ENCODE measurements around the gene KRT79.

DNA sequence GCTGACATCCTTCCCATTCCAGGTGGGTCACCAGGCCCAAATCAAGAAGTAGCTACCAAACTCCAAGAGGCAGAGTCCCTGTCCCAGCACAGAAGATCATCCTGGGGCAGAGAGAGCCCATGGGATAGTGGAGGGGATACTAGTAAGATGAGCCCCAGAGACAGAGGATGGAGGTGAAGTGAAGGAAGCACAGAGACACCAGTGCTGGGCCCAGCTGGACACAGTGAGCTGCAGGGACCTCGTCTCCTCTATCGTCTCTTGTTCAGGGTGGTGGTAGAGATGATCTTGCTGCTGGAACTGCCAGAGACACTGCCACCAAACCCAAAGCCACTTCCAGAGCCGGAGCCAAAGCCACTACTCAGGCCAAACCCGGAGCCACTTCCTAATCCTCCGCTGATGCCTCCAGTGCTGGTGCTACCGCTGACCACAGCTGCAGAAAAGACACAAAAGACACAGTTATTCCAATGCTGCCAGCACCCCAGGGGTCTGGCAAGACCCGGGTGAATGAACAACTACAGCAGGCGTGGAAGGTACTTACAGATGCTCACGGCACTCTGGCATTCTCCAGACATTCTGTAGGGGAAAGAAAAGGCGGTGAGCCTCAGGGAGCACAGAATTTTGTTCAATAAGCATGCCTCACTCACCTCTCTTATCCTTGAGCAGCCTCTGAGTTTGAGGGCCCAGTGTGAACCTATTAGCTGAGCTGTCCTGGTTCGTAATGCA lies 27.1 kb downstream of the KRT79 start:
- TF ChIP-seq, protein P1, sequence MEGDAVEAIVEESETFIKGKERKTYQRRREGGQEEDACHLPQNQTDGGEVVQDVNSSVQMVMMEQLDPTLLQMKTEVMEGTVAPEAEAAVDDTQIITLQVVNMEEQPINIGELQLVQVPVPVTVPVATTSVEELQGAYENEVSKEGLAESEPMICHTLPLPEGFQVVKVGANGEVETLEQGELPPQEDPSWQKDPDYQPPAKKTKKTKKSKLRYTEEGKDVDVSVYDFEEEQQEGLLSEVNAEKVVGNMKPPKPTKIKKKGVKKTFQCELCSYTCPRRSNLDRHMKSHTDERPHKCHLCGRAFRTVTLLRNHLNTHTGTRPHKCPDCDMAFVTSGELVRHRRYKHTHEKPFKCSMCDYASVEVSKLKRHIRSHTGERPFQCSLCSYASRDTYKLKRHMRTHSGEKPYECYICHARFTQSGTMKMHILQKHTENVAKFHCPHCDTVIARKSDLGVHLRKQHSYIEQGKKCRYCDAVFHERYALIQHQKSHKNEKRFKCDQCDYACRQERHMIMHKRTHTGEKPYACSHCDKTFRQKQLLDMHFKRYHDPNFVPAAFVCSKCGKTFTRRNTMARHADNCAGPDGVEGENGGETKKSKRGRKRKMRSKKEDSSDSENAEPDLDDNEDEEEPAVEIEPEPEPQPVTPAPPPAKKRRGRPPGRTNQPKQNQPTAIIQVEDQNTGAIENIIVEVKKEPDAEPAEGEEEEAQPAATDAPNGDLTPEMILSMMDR (IDR thresholded peaks at IDR 0.05; ENCODE audit: poor library complexity), result no peak
- TF ChIP-seq EZH2 (IDR thresholded peaks at IDR 0.05; ENCODE audit: borderline replicate concordance) (no peak), EZH2phosphoT487 (IDR thresholded peaks at IDR 0.05; ENCODE audit: low read depth, severe bottlenecking, unreplicated experiment) (no peak)
